ENCODE results near the gene ATPAF2.

ATPAF2 gene

GRCh38 chr17:18071751-18072150, 32.8 kb upstream of the ATPAF2 start:
- FAIRE-seq (no peak), DNase-seq (ENCODE audit: insufficient read length, low spot score) (no peak)
- TF ChIP-seq, protein P1, sequence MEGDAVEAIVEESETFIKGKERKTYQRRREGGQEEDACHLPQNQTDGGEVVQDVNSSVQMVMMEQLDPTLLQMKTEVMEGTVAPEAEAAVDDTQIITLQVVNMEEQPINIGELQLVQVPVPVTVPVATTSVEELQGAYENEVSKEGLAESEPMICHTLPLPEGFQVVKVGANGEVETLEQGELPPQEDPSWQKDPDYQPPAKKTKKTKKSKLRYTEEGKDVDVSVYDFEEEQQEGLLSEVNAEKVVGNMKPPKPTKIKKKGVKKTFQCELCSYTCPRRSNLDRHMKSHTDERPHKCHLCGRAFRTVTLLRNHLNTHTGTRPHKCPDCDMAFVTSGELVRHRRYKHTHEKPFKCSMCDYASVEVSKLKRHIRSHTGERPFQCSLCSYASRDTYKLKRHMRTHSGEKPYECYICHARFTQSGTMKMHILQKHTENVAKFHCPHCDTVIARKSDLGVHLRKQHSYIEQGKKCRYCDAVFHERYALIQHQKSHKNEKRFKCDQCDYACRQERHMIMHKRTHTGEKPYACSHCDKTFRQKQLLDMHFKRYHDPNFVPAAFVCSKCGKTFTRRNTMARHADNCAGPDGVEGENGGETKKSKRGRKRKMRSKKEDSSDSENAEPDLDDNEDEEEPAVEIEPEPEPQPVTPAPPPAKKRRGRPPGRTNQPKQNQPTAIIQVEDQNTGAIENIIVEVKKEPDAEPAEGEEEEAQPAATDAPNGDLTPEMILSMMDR (IDR thresholded peaks at IDR 0.05; ENCODE audit: insufficient read depth, missing control alignments), result no peak

DNA sequence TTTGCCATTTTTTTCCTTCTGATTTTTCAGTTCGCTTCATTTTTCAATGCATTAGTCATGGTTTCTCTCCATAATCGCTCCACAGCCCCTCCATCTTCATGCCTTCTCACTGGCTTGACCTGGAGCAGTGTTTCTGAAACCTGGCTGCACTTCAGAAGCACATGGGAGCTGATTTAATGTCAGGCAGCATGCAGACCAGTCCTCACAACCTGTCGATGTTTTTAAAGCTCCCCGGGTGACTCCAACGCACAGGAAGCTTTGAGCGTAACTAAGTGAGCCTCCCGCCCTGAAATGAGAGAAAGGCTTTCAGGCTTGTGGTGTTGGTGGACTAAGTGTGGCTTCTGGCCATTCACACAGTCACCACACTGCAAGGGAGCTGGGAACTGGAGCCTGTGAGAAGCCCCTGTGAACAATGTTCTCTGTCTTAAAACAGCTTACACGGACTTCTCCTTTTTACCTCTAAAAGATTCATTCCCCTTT, 31.9 kb upstream of the ATPAF2 start:
- TF ChIP-seq, protein P1 (IDR thresholded peaks at IDR 0.05; ENCODE audit: insufficient read depth, missing control alignments), result no peak
- DNase-seq (ENCODE audit: insufficient read length, low spot score), result no peak
- FAIRE-seq, result no peak

GRCh38 chr17:18069101-18069500, 30.1 kb upstream of the ATPAF2 start:
- DNase-seq (ENCODE audit: insufficient read length, low spot score), result no peak
- TF ChIP-seq, protein P1 (IDR thresholded peaks at IDR 0.05; ENCODE audit: insufficient read depth, missing control alignments), result no peak
- FAIRE-seq, result no peak

GRCh38 chr17:18066866-18067265, 27.9 kb upstream of the ATPAF2 start:
- TF ChIP-seq, protein P1 (IDR thresholded peaks at IDR 0.05; ENCODE audit: insufficient read depth, missing control alignments), result no peak
- DNase-seq (ENCODE audit: insufficient read length, low spot score) (no peak), FAIRE-seq (no peak)

DNA sequence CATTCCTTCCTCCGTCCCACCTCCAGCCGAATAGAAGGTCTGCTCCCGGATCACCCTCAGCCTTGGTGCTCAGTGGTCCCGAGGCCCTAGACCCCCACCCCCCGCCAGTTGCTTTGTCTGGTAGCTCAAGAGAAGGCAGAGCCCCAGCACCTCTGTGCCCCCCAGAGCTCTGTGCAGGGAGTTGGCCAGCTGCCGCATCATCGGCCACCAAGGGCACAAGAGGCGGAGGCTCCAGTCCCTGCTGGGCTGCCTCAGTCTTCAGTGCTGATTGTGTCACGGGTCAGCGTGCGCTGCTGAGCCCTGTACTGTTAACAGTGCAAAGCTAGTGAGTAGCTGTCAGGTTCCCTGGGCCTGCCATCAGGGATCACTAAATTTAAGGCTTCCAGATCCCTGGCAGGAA, 26.6 kb upstream of the ATPAF2 start:
- TF ChIP-seq, protein P1 (IDR thresholded peaks at IDR 0.05; ENCODE audit: insufficient read depth, missing control alignments), result no peak
- DNase-seq (ENCODE audit: insufficient read length, low spot score) (no peak), FAIRE-seq (no peak)

DNA sequence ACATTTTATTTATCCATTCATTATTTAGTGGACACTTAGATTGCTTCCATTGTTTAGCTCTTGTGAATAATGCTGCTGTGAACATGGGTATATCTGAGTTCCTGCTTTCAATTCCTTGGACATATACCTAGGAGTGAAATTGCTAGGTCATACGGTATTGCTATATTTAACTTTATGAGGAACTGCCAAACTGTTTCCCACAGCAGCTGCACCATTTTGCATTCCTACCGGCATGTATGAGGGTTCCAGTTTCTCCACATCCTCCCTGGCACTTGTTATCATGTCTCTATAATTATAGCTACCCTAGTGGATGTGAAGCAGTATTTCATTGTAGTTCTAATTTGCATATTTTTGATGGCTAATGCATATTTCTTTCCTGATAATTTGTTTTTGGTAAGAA, 25.1 kb upstream of the ATPAF2 start:
- DNase-seq (ENCODE audit: insufficient read length, low spot score) (no peak), FAIRE-seq (no peak)
- TF ChIP-seq, protein P1 (IDR thresholded peaks at IDR 0.05; ENCODE audit: insufficient read depth, missing control alignments), result no peak

DNA sequence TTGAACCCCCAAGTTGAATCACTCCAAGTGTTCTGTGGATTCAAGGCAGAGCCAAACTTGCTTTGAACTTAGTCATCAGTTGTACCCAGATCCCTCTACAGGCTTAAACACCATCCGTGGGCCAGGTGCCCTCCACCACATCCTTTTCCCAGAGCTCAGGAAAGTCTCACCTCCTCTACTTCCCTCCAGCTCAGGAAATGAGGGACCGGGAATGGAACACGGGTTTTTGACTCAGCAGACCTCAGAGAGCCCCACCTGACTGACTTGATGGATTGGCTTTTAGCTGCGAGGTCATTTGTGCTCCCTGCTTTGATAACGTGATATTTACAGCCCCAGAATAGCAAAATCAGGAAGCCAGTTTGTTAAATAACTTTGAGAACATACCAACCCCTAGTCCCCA, 20.3 kb upstream of the ATPAF2 start:
- no peak for FAIRE-seq
- TF ChIP-seq, protein P1 (IDR thresholded peaks at IDR 0.05; ENCODE audit: insufficient read depth, missing control alignments), result no peak
- no peak for DNase-seq (ENCODE audit: insufficient read length, low spot score)
